PFSK-1 (cell line): ENCODE data around the gene TASOR2.

Source experiments
- FOXP2 ChIP-seq: optimal IDR thresholded peaks from 2 replicates; pipeline ENCODE3; 2011; ENCODE audit warnings: borderline replicate concordance, control low read depth, inconsistent platforms; ENCODE audit not compliant: insufficient read depth; ENCODE audit errors: extremely low read length, extremely low read depth
- POLR2AphosphoS5 ChIP-seq: IDR thresholded peaks from 2 replicates; pipeline ENCODE4 v1.6.1; 2012; ENCODE audit warnings: low read depth, mild to moderate bottlenecking, control low read depth, low read length, moderate library complexity
- REST ChIP-seq, 2 experiments: IDR thresholded peaks; 2 replicates each; pipeline versions ENCODE4 v1.6.1 to v1.8.0; 2011 to 2012; ENCODE audit warnings: low read depth in 2 of 2, low read length in 2 of 2, control low read depth in 1 of 2, inconsistent platforms in 1 of 2, mild to moderate bottlenecking in 1 of 2, moderate library complexity in 1 of 2; ENCODE audit not compliant: insufficient read depth in 1 of 2
- TAF1 ChIP-seq: IDR thresholded peaks from 2 replicates; pipeline ENCODE4 v1.6.1; 2012; ENCODE audit warnings: low read length, control low read depth, borderline replicate concordance; ENCODE audit not compliant: insufficient read depth

GRCh38 chr10:5684971-5685763 lies 529 bp downstream of the TASOR2 start:
- TF ChIP-seq REST (IDR thresholded peaks at IDR 0.05; ENCODE audit: insufficient read depth in 1 of 2, low read depth in 2 of 2, low read length in 2 of 2), result no peak; a peak in 1 of 4 replicates
- TF ChIP-seq TAF1, result no peak
- TF ChIP-seq POLR2AphosphoS5, result no peak
- TF ChIP-seq FOXP2, result no peak
